Osteoblast (primary cell): ENCODE results near the gene SAMM50. TPM values are rescaled to one million over a fixed set of nuclear protein-coding genes. Genes with fewer than 3 reads are reported as not detected.

Source experiments
- DNase-seq: peaks from one replicate; pipeline ENCODE4 v3.0.0; 2011; ENCODE audit warnings: low spot score, mixed read lengths; ENCODE audit not compliant: insufficient read length; ENCODE audit errors: missing footprints
- H2AFZ ChIP-seq: 2 replicates; pipeline ENCODE4 v1.6.0; 2011; ENCODE audit warnings: mild to moderate bottlenecking, low read length
- H3K27ac ChIP-seq: 2 replicates; pipeline ENCODE4 v1.5.1; 2011; ENCODE audit warnings: mild to moderate bottlenecking, low read depth, low read length, moderate library complexity
- H3K27me3 ChIP-seq: 2 replicates; pipeline ENCODE4 v1.6.0; 2012; ENCODE audit warnings: mild to moderate bottlenecking, control low read depth, inconsistent platforms, low read length, moderate library complexity; ENCODE audit not compliant: insufficient read depth
- H3K36me3 ChIP-seq: 2 replicates; pipeline ENCODE4 v1.5.1; 2011; ENCODE audit warnings: mild to moderate bottlenecking, low read length, control low read depth, moderate library complexity; ENCODE audit not compliant: insufficient read depth
- H3K4me1 ChIP-seq: 2 replicates; pipeline ENCODE4 v1.5.1; 2011; ENCODE audit warnings: mild to moderate bottlenecking, low read length, control low read depth, moderate library complexity; ENCODE audit not compliant: insufficient read depth
- H3K4me2 ChIP-seq: 2 replicates; pipeline ENCODE4 v1.6.0; 2011; ENCODE audit warnings: mild to moderate bottlenecking, low read length; ENCODE audit not compliant: insufficient read depth
- H3K4me3 ChIP-seq: fragments of 200-600 bp; sonication (generic); 3 replicates; pipeline ENCODE4 v1.5.1; 2012; ENCODE audit warnings: mild to moderate bottlenecking, low read length, inconsistent platforms; ENCODE audit not compliant: insufficient read depth
- H3K79me2 ChIP-seq: 2 replicates; pipeline ENCODE4 v1.6.0; 2012; ENCODE audit warnings: mild to moderate bottlenecking, low read length, control low read depth, inconsistent platforms; ENCODE audit not compliant: insufficient read depth
- H3K9me3 ChIP-seq: 2 replicates; pipeline ENCODE4 v1.5.1; 2011; ENCODE audit warnings: low read depth, low read length, control low read depth
- H4K20me1 ChIP-seq: 2 replicates; pipeline ENCODE4 v1.6.0; 2012; ENCODE audit warnings: mild to moderate bottlenecking, low read length, control low read depth; ENCODE audit not compliant: insufficient read depth
- CTCF ChIP-seq: IDR thresholded peaks from 2 replicates; pipeline ENCODE4 v1.5.1; 2011; ENCODE audit warnings: mild to moderate bottlenecking, low read depth, low read length, moderate library complexity; ENCODE audit errors: extremely low read depth
- total RNA-seq: library from RNA; depleted of rRNA; stranded (reverse); fragments of >200 nt; gene quantifications from 2 replicates; pipeline ENCODE4 v1.2.3, GENCODE V29; 2012

SAMM50 gene
- total RNA-seq, 1 donor: 36.6 TPM

GRCh38 chr22:43946384-43946667, 8.9 kb upstream of the SAMM50 start:
- Histone ChIP-seq H3K27ac (no peak overlapping the region), H2AFZ (no peak overlapping the region), H3K36me3 (peaks cover 36% of the 10 kb centered on the region), H4K20me1 (no peaks in the 10 kb centered on the region), H3K9me3 (no peaks in the 10 kb centered on the region), H3K4me1 (peaks cover 3% of the 10 kb centered on the region), H3K27me3 (no peaks in the 10 kb centered on the region), H3K4me2 (no peak overlapping the region), H3K4me3 (no peak overlapping the region), H3K79me2 (no peaks in the 10 kb centered on the region)
- TF ChIP-seq CTCF: no peak
- peak; percentile 62 for DNase-seq

GRCh38 chr22:43948836-43949406, 6.3 kb upstream of the SAMM50 start:
- peak; percentile 51 for DNase-seq
- peaks cover 16% of the 10 kb centered on the region for H3K36me3 ChIP-seq
- no peak for TF ChIP-seq CTCF

GRCh38 chr22:43951391-43951790, 3.9 kb upstream of the SAMM50 start:
- Histone ChIP-seq H4K20me1 (peaks cover 2% of the 10 kb centered on the region), H3K9me3 (no peaks in the 10 kb centered on the region), H2AFZ (no peak overlapping the region), H3K36me3 (peaks cover 8% of the 10 kb centered on the region), H3K79me2 (peaks cover 10% of the 10 kb centered on the region), H3K27me3 (no peaks in the 10 kb centered on the region), H3K4me2 (no peak overlapping the region), H3K4me3 (no peak overlapping the region), H3K4me1 (peaks cover 15% of the 10 kb centered on the region), H3K27ac (no peak overlapping the region)
- no peak for TF ChIP-seq CTCF
- DNase-seq: peak; percentile 69

More at GRCh38 chr22:43948836-43949406, 6.3 kb upstream of the SAMM50 start:
- Histone ChIP-seq H3K4me2 (no peak overlapping the region), H3K27me3 (no peaks in the 10 kb centered on the region), H4K20me1 (no peaks in the 10 kb centered on the region), H3K4me3 (no peak overlapping the region), H3K27ac (no peak overlapping the region), H2AFZ (no peak overlapping the region), H3K4me1 (peaks cover 4% of the 10 kb centered on the region), H3K79me2 (no peaks in the 10 kb centered on the region), H3K9me3 (no peaks in the 10 kb centered on the region)

GRCh38 chr22:43951966-43952365, 3.3 kb upstream of the SAMM50 start:
- Histone ChIP-seq H3K4me3 (no peak overlapping the region), H3K9me3 (no peaks in the 10 kb centered on the region), H3K36me3 (peaks cover 2% of the 10 kb centered on the region), H3K4me2 (no peak overlapping the region), H3K4me1 (peaks cover 20% of the 10 kb centered on the region), H3K27me3 (no peaks in the 10 kb centered on the region), H2AFZ (no peak overlapping the region), H3K79me2 (peaks cover 16% of the 10 kb centered on the region), H4K20me1 (peaks cover 2% of the 10 kb centered on the region), H3K27ac (no peak overlapping the region)
- TF ChIP-seq CTCF: no peak
- DNase-seq: peak; percentile 27
